ENCODE results near the gene OR2S2. TPM values are rescaled to one million over a fixed set of nuclear protein-coding genes. Genes with fewer than 3 reads are reported as not detected.
"Not testable (repeated sequence)": the region's sequence is repeated elsewhere in the genome, so short reads cannot be mapped to it uniquely, and the experiment has no call there.

OR2S2 gene
- total RNA-seq, 1 donor from 2014 or later, result not detected

DNA sequence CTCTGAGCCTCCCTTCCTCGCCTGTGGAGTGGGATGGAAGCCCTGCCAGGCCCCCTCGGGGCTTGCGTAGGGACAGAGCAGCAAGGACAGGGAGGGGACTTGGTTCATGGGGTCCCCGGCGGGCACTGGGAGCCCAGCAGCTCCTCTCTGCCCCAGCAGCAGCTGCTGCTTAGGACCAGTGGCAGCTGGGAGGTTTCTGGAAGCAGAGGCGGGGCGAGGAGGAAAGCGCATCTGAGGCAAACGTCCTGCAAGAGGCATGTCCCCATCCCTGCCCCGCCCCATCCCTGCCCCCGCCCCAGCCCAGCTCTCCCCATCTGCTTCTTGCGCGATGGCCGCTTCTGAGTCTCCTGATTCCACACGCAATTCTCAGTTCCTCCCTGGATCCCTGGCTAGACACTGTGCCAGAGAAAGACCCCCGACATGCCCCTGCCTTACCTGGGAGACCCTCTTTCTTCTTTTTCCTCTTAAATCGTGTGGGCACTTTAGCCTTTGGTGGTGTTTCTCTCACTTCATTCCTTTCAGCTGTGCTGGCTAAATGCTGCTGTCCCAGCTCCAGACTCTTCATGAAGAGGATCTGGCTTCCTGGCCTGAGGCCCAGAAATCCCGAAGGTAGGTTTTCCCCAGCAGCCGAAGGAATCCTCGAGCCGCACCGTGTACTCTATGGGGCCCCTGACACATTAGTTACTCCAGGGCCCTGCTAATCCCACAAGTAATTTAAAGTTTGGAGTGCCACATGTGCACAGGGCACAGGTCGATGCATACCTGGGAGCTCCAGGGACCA, 4.4 kb upstream of the OR2S2 start:
- DNase-seq, result peak; percentile 64

GRCh38 chr9:35960039-35960655, 2.2 kb upstream of the OR2S2 start:
- DNase-seq, result no peak

DNA sequence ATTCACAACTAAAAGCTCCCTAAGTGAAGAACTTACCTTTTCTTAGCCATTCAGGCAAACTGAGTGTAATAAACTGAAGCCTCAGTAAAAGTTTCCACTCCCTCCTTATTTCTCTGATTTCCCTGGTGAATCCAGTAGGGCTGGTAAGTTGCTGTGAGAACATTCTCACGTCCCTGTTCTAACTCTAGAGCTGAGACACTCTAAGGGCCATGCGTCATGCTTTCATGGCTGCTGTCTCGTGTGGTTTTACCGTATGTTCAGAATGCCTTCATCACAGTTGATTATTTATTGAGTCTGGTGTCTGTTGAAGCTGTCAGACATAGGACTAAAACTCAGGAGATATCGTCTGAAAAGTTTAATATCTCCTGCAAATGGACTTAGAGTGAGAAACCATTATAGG, 1.3 kb downstream of the OR2S2 start:
- no peak for DNase-seq

DNA sequence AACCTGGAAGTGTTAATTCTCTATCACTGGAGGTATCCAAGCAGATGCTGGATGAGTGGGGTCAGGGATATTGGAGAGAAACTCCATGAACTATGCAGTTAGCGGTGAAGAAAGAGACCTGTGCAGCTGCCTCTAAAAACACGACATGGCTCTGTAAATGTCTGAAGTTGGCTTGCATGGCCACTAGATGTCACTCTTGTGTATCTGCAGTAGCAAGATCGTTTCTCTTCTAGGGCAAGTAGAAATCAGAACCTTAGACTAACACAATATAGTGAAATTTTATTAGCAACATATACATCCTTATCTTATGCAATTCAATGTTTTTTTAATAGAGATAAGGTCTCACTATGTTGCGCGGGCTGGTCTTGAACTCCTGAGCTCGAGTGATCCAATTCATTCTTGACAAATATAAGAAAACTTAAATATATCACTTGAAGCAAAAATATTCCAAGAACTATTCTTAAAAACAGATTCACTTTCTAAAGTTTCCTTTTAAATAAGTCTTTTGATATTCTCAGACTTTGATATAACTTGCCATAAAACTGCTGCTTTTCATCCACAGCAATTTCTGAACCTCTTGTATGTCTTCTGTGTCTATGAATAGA, 2.9 kb downstream of the OR2S2 start:
- peak; percentile 88 for DNase-seq

- no peak for DNase-seq
These were observed 5.3 kb downstream of the OR2S2 start for GRCh38 chr9:35952526-35953191.

GRCh38 chr9:35951736-35952135, 6.2 kb downstream of the OR2S2 start:
- no peak for DNase-seq

- no peak for DNase-seq
These were observed 9.0 kb downstream of the OR2S2 start for GRCh38 chr9:35948901-35949318.

DNA sequence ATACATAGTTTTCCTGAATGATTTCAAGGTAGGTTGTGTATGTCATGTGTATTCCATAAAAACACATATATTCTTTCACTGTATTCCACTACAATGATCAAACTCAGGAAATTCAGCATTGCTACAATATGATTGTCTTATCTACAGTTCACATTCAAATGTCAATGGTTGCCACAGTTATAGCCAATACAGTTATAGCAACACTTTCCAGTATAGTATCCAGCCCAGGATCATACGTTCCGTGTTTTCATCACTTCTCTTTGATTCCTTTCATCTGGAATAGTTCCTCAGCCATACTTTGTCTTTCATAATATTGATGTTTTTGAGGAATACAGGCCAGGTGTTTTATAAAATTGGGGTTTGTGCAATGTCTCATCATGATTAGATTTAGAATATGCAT, 9.5 kb downstream of the OR2S2 start:
- no peak for DNase-seq

- DNase-seq, result peak; percentile 87
These were observed 12.5 kb downstream of the OR2S2 start for GRCh38 chr9:35945341-35946018.

- DNase-seq, result no peak
These were observed 13.1 kb downstream of the OR2S2 start for GRCh38 chr9:35944841-35945240.

- no peak for DNase-seq
These were observed 13.8 kb downstream of the OR2S2 start for GRCh38 chr9:35944173-35944572.

DNA sequence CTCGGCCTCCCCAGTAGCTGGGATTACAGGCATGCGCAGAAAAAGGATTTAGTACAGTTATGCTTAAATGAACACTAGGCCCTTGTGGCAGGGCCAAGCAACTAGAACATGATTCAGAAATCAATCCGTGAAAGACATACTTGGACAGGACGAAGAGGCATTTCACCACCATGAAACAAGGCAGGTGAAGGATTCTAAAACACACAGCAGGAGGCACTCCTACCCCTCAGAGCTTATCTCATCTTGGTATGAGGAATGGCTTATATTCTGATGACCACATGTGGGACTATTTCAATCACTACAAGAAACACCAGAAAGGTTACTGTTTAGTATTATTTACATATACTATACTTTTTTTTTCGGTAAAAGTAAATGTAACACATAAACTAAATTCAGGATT, 15.7 kb downstream of the OR2S2 start:
- no peak for DNase-seq

DNA sequence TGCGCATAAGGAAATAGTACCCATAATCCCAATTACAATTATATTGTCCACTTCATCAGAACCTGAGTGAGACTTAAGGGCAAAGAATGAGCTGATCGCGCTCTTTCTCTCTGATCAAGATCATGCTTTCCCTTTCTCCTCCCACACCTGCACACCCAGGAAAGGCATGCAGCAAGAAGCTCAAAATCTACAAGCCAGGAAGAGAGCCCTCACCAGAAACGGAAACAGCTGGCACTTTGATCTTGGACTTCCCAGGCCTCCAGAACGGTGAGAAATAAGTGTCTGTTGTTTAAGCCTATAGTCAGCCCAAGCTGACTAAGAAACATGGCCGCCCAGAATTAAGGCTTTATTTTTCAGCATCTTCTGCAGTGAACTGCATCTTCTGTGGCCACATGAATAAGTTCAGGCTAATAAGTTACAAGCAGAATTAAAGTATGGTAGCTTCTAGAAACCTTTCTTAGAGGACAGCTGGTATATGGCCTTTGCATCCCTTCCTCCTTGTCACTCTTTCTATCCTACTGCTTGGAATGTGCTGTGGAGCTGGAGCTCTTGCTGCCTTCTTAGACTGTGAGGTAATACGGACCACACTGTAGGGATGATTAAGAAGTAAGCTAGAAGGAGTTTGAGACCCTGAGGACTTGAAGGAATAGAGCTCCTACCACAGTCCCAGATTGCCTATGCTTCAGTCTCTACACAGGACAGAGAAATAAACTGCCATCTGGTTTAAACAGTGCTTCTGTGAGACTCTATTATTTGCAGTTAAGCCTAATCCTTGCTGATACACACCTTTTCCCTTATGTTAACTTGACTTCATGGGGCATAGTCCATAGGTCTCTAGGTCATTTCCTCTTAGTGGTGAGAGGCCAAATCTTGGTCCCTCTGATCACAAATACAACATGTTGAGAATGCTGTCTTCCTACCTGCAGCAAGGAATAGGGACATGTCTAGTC, 17.2 kb downstream of the OR2S2 start:
- DNase-seq, result no peak

- no peak for DNase-seq
These were observed 18.2 kb downstream of the OR2S2 start for GRCh38 chr9:35939679-35940250.

DNA sequence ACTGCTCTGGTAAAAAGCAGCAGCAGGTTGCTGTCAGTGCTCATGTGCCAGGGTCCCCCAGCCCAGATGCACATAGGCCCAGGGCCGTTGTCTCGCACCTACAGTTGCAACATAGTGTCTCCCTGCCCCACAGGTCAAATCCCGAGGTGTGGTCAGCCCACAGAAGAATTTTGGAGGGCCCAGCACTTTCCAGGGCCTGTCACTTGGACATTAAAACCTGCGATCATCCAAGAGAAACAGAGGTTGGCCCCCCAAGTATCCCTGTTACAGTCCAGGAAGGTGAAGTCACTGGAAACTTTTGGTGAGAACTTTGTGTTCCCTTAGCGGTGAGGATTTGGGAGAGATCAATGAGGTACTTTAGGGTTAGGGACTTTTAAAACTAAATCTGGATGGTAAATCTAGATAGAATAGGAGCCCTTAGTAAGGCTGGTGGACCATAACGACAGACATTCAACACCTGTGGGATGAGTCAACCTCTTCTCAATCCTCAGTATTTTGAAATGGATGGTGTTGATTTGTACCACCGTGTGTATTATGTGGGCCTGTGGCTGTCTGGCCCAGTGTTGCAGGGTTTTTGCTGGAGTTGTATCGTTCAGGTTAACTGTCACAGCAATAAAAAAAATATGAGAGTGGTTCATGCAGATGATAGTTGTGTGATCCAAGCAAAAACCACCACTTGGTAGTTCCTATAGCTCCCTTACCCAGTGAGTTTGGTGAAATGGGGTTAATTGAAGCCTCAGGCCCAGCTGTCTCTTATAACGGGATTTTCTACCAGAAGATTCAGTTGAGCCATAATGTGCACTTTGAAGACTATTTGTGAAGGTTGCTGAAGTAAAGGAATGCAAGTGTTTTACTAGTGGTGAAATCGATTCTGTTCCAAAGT, 19.2 kb downstream of the OR2S2 start:
- no peak for DNase-seq

DNA sequence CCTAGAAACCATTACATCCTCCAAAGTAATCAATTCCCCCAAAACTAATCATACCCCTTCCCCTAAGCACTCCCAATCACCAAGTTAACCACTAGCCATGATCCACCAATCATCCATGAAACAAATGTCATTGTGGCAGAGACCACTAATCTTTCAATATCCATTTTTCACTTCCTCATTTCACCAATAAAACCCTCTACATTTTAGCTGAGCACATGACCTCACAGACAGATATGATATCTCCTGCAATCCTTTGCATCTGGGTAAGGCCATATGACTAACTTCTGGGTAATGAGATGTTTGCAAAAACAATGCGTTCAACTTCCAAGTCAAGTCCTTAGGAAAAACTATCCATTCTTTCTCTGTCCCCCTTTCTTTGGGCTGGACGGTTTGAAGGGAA, 20.7 kb downstream of the OR2S2 start:
- no peak for DNase-seq

- DNase-seq, result peak; percentile 35
These were observed 22.0 kb downstream of the OR2S2 start for GRCh38 chr9:35935755-35936509.

DNA sequence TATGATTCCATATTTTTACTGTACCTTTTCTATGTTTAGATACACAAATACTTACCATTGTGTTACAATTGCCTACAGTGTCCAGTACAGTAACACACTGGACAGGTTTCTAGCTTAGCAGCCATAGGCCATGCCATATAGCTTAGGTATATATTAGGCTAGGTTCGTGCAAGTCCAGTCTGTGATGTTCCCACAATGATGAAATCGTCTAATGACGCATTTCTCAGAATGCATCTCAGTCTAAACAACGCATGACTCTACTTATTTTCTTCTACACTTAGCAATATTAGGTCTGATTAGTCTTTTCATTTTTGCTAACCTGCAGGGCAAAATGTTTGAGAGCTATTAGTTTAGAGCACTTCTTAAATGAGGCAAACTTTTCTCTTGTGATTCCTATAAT, 22.7 kb downstream of the OR2S2 start:
- no peak for DNase-seq

GRCh38 chr9:35934069-35934468, 23.9 kb downstream of the OR2S2 start:
- DNase-seq, result not testable (repeated sequence)

All from tongue (tissue), 2 donors.